GM20431 (cell line): Measurements from ENCODE around the gene SGPL1.

Experiments used
- in situ Hi-C: fragments of 300-500 bp; cut with MseI, MboI; formaldehyde crosslinking; loops from one replicate; pipeline ENCODE4 v1.15.0; 2020; ENCODE audit warnings: low sequenced_read_pairs; ENCODE audit not compliant: unreplicated experiment

Gene SGPL1

DNA sequence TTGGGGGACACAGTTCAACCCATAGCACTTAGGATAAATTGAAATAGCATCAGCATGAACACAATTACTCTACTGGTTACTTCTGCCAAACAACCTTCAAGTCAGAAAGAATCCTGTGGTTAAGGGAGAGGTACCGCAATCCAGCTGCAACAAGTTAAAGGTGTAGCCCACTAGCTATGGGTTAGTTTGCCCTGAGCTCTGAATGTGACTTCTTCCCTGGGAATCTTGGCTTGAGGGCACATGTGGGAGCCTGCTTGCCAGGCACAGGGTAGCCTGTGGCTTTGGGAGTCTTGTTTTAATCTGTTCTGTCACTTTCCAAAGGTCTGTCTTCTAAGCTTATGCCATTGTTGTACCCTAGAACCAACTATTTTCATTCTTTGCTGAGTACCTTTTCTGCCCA, 8.9 kb upstream of the SGPL1 start:
- in situ Hi-C loops, result no loop called here

DNA sequence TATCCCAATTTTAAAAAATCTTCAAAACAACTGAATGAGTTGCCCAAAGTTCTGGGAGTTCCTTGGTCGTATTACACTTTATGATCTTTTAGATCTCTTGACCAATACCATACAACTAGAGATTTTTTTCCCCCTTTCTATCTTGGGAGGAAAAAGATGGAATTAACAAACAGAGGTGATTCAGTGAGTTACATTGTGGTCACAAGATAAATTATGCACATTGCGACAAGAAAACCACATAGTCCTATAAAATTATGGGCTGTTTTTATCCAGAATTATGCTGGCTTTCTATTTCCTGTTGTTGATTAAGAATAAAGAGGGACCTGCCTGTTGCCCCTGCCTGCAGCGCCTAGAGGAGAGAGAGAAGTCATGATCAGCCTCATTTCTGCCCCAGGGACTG, 8.2 kb upstream of the SGPL1 start:
- in situ Hi-C loops, result no loop called here

DNA sequence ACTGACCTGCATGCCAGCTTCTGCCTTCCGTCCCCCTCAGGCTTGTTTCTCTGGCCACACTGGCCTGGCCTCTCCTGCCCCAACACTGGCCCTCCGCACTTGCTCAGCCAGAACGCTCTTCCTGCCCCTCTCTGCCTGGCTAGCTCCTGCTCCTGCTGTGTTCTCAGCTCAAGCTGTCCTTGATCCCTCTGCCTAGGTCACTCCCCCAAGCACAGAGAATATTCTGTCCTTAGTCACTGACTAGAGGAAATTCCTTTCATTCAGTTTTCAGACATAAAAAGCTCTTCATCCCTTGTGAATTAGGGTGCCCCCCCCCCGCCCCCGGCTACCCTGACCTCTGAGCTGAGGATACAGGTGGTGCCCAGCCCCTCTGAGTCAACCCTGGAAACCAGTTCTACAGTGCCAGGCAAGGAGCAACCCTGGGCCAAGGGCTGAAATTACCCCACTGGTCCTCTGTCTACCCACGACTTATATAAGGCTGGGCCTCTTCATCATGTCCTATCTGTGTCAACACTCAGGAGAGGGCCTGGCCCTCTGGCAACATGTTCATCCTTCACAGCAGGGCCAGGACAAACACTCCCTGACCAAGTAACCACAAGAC, 6.6 kb upstream of the SGPL1 start:
- in situ Hi-C loops, result no loop called here

DNA sequence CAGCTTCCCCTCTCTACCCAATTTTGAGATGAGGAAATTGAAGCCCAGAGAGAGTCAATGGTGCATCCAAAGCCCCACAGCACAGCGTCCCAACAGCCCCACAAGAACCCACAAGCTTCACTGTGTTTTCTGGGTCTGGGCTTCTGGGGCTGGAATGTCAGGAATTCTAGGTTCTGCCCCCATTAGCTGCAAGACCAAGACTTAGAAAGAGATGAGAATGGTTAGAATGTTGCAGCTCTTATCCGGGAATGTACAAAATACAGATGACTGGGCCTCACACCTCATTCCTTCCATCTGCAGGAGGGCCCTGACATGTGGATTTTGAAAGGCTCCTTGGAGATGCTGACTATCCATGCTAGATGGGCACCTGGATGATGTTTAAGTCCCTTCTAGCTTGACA, 6.0 kb upstream of the SGPL1 start:
- in situ Hi-C loops, result loop anchor here (10.0 kb wide), 1 partner anchor 65 kb away; no protein-coding TSS in a partner anchor

DNA sequence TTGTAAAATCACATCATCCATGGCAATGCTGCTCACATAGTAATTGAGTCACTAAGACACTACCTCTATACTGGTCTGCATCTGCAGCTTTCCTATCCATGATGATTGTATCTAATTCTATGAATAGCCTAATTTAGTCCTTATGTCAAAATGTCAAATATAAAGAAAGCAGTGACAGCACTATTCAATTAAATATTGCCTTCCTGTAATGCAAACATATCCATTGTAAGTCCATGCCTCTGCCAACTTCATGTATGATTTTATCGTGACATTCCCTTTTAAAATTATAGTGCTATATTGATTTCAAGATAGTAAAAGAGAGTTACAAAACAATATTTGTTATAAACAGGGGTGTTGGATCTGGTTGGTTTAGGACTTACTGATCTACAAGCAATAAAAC, 4.8 kb upstream of the SGPL1 start:
- in situ Hi-C loops, result loop anchor here (10.0 kb wide), 1 partner anchor 64 kb away; no protein-coding TSS in a partner anchor

DNA sequence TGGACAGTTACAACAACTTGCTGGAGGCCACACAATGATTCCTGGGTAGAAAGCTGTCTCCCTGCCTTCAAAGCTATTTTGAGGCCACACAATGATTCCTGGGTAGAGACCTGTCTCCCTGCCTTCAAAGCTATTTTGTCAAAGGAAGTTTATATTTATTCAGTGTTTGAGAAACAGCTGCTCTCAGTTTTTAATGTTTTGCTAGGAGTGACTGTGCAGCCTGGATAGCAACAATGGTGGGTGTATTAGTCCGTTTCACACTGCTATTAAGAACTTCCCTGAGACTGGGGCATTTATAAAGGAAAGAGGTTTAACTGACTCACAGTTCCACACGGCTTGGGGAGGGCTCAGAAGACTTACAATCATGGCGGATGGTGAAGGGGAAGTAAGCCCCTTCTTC, 3.9 kb upstream of the SGPL1 start:
- in situ Hi-C loops, result loop anchor here (10.0 kb wide), 1 partner anchor 63 kb away; no protein-coding TSS in a partner anchor

DNA sequence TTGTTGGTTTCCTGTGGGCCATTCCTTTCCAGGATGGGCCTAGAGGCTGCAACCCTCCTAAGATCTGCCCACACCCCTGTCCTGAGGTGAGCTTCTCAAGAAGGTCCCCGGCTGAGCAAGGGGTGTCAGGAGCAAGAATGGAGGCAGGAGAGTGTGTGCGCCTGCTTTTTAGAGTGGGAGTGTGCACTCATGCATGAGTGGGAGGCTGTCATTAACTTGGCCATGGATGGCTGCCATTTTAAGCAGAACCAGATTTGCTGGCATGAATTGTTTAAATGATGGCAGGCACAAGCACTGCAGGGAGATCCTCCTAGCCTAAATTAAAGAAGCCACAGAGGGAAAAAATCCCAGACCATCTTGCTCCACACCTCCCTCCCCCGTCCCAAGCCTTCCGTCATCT, 2.9 kb upstream of the SGPL1 start:
- in situ Hi-C loops, result loop anchor here (10.0 kb wide), 1 partner anchor 62 kb away; no protein-coding TSS in a partner anchor

DNA sequence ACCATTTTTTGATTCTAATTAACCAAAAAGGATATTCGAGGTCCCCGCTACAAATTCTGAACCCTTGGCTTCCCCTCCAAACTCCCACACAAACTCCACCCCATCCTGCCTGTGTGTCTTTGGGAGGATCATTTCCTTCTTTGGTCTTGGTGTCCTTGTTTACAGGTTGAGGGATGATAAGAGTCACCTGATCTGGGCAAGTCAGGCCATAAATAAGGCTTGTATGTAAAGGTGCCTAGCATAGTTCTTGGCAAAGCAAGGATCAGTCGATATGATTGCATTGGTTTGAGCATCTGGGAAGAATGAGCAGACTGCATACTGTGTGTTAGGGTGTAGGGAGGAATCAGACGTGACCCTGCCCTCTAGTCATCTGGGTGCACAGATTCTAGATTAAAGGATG, 1.6 kb upstream of the SGPL1 start:
- in situ Hi-C loops, result loop anchor here (10.0 kb wide), 1 partner anchor 61 kb away; no protein-coding TSS in a partner anchor

DNA sequence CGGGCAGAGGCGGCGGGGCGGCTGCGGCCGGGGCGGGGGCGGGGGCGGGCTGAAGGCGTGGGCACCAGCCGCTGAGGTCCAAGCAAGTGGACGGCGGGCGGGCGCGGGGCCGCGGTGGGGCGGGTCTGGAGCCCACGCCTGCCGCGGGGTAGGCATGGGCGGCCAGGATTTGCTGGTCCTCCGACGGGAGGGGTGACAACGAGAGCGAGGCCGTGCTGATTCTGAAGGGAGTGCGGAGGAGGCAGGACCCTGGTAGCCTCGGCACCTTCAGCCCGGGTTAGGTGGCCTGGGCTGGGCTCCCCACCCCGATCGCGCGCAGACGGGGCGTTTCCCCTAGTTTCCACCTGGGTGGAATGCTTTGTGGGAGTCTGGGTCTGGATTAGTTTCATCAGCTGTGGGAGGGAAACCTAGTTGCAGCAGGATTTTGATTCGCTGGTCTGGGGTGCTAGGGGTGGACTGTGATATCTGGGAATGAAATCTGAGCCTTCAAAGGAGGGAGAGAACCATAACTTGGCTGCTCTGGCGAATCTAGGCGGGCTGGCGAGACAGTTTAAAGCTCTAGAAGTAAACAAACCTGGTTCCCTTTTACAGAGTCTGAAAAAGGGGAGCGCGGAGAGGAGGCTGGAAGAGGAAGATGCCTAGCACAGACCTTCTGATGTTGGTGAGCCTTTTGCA, 609 bp downstream of the SGPL1 start:
- in situ Hi-C loops, result loop anchor here (10.0 kb wide), 1 partner anchor 58 kb away; no protein-coding TSS in a partner anchor

DNA sequence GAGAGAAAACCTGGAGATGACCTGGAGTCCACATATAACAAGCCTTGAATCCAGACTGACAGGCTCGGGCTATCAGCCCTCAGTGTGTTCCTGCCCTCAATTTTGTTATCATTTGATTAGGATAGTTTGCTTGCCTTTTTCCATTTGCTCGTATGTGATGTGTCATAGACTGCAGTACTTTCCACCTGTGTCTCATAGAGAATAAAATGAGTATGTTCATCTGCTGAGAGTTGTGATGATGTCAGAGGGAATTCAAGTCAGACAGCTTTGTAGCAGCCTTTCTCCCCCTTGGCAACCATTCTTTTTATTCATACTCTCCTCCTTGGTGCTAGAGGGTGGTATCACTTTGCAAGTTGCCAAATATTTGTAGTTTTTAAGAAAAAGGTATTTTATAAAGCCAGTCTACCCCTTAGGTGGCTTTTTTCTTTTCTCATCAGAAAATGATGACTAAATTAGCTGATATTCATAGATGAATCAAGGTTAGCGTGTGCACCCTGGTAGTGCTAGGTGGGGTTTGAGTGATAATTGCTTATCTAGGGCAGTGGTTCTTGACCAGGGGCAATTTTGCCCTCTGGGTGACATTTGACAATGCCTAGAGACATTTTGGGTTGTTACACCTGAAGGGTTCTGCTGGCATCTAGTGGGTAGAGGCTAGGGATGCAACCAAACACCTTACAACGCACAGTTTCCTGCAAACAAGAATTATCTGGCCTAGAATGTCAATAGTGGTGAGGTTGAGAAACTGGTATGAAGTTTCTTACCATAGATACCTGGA, 5.4 kb downstream of the SGPL1 start:
- in situ Hi-C loops, result no loop called here

DNA sequence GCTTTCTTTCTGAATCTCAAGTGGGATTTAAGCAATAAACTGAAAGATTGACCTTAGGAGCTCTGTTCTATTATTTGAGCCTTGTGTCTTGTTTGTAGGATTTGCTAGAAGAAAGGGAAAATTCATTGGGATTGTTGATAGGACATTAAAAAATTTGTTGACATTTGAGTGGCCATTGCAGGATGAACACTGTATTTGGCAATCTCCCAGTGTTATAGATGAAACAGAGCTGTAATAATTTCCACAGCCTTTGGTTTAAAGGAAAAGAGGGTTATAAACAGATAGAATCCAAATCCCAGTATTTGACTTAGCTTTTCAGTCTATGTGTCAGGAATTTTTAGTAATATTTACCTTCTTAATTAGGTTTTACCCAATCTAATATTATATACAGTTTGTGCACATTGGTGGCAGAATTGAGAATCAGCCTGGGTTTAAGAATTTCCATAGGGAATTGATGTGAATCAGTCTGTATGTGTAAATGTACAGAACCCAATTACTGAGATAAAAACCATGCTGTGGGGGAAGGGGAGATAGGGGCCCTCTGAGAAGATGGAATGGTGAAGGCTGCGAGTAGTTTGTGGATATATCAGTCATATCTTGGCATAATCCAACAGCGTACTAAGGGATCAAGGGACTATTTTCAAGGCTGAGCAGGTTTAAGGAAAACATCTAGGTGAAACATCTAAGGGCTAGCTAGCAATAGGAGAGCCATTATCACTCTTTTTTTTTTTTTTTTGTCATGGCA, 6.5 kb downstream of the SGPL1 start:
- in situ Hi-C loops, result no loop called here

DNA sequence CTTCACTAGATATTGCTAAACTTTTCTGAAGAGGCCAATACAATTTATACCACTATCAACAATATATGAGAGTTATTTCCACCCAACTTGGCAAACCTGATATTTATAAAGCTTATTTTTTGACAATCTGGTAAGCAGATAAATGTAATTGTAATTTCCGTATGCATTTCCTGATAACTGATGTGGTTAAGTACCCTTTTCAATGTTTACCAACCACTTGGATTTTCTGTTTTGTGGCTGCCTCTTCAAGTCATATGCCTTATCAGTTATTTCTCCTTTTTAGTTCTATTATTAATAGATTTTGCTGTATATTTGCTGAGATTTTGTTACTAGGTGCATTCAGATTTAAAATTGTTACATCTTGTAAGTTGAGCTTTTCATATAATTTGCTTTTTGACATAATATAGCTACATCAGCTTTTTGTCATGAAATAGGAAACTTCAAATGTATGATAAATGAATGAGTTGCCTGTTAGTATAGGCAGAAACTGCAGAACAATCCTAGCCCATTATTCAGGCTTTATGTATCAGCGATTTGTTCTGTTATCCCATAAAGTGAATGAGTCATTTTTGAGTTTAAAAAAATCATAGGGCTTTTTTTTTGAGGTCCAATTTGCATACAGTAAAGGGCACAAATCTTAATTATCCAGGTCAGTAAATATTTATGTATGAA, 11.5 kb downstream of the SGPL1 start:
- in situ Hi-C loops, result no loop called here

DNA sequence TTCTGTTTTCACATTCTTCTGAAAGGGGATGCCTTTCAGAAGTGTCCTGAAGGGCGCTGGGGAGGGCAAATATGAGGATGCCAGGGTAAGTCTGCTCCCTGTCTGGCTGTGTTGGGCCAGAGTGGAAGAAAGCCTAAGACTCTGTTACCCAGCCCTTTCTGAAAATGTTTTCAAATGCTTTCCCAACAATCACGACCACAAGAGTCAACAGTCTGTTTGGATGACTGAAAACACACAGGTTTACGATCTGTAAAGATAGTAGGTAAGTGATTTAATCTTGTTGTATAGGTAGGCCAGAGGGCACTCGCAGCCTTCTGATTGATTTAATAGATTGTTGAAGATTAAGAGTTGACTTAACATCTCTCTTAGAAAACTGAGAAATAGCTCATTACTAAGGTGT, 13.2 kb downstream of the SGPL1 start:
- in situ Hi-C loops, result no loop called here

DNA sequence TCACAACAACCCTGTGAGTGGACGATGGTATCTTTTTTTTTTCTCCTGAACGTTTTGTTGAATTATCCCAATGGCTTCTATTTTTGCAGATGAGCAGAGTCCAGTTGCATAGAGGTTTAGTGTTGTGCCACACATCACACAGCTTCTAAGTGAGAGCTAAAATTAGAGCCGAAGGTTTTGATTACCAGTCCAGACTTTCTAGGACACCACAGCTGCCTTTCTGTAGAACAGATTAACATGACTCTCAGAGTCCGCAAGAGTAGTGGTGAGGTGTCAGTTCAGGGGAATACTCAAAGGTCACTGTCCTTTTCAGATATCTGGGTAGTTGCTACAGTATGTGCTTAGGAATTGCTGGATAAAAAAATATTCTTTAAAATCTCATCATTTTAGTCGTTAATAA, 13.8 kb downstream of the SGPL1 start:
- in situ Hi-C loops, result no loop called here

DNA sequence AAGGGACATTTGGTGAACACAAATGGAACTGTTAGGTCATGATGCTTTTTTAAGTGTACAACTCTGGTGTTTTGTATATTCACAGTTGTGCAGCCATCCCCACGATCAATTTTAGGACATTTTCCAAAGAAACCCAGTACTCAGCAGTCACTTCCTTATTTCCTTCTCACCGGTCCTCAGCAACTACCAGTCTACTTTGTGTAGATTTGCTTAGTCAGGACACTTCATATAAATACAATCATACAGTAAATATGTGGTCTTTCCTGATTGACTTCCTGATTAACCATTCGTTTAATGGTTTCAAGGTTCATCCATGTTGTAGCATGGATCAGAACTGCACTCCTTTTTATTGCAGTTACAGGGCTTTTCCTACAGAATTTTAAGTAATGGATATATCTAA, 14.4 kb downstream of the SGPL1 start:
- in situ Hi-C loops, result no loop called here

DNA sequence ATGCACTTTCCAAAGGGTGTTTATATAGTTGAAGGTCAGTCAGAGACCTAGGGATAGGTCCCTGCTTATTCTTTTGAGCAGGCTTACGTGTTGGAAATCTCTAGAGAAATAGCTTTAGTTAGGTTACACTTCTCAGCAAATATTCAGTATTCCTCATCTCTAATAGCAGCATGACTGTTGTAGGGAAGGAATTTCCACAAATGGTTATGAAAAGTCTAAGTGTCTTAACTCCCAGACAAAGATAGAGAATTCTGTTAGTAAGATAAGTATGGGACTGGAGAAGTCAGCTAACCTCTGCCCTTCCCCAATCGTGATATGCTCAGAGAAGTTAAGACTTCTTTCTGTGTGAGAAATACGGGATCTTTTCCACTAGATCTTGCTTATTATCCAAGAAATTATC, 16.5 kb downstream of the SGPL1 start:
- in situ Hi-C loops, result no loop called here

DNA sequence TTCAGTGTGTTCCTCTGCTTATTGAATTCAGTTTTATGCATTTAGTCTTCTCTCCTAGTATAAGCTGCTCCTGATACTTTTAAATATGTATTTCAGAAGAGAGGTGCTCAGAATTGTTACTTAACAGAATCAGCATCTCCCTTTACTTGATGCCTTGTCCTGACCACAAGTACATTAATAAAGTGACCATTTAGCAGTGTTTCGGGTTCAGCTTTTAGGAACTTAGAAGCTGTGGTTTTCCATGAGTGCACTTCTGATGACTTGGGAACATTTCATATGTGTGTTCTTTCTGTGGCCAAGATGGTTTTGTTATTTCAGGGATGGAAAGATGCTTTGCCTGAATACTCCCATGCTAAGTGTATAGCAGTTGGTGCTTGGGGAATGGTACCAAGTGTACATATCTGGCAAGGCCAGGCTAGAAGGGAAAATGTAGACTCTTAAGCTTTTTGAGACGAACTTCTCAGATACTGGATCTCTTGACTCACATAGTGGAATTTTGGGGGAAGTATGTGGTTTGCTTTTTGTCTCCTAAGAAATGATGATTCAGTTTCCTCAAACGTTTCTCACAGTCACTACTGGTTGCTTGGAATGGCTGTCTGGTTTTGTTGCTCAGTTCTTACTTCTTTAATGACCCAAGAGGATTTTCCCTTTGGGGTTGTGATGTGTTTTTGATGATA, 17.2 kb downstream of the SGPL1 start:
- in situ Hi-C loops, result no loop called here

DNA sequence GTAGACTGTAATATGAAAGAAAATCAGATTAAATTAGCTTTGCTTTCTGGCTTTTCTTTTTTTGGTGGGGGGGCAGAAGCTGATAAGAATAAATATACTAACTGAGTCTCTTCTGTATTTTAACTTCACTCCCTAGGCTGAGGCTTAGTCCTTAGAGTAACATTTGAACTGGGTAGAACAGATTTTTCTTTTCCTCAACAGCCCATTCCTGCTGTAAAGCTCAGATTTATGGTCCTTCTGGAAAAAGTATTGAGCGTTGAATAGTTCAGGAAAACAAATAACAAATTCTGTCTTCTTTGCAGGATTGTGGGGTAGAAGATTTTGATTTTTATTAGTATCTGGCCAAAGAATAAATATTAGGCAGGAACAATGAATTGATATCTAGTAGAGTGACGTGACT, 17.9 kb downstream of the SGPL1 start:
- in situ Hi-C loops, result no loop called here

DNA sequence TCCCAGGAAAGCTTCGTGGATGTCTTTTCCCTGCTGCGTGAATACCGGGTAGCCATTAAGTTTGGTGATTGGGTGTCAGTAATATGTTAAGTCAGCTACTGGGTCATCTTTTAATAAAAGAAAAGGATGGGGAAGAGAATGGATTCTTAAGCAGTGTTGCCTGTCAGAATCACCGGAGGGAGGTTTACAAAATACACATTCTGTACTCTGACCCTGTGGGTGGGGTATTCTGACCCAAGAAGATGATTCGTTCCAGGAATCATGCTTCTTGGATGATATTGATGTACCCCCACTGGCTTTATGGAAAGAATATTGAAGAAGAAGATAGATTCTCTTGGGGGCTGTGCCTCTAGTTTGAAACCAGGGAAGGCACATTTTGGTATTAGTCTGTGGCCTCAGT, 18.3 kb downstream of the SGPL1 start:
- in situ Hi-C loops, result no loop called here
